Renal cortex interstitium (tissue), 11 donors: Measurements from ENCODE around the gene POLL. TPM values are rescaled to one million over a fixed set of nuclear protein-coding genes. Genes with fewer than 3 reads are reported as not detected.

Source experiments
- DNase-seq, 11 donors: peaks; one replicate each; pipeline ENCODE4 v3.0.0-alpha.2; 2013; ENCODE audit warnings: low read depth in 9 of 11, low spot score in 4 of 11; ENCODE audit errors: extremely low read depth in 1 of 11
- polyA plus RNA-seq, 3 donors: library from polyadenylated mRNA; unstranded; fragments of 120-200 nt; gene quantifications; one replicate each; pipeline ENCODE4 v1.2.1, GENCODE V29; 2013; ENCODE audit not compliant: insufficient read length in 3 of 3

The POLL gene
- polyA plus RNA-seq, 3 donors = 31.8 to 42.2 (median 34.1) TPM

DNA sequence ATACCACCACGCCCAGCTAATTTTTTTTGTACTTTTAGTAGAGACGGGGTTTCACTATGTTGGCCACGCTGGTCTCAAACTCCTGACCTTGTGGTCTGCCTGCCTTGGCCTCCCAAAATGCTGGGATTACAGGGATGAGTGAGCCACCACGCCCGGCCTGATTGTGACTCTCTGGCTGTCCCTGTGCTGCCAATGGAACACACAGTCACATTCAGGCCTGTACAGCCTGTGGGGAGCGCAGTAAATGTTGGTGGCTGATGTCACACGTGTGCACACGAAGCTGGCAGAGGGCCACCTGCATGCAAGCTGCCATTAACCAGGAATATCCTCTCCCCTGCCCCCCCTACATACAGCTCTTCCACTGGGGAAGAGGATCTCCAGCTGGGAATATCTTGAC is 22.1 kb downstream of the POLL start:
- DNase-seq = no peak

- DNase-seq = no peak
Measured at GRCh38 chr10:101565370-101565900, 22.6 kb downstream of the POLL start.

DNA sequence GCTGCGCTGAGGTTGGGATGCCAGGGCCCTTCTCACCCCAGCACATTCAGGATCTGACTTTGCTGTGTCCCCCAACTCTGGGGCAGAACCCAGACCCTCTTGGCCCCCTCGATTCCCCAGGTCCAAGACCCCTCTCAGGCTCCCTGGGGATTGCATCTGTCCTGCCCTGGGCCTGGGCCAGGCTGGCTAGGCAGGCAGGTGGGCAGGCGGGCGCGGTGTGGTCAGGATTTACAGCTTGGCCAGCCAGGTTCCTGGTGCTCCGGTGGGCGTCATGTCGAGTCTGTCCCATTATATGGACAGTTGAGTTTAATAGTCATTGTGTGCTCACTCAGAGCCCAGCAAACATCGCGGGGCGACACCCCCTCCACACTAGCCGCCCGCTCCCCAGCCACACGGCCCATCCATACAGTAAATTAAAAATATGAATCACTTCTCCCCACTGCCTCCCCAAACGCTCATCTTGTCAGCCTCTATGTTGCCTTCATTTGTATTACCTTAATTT is 23.5 kb downstream of the POLL start:
- DNase-seq = no peak

GRCh38 chr10:101563497-101564040 is 24.5 kb downstream of the POLL start:
- DNase-seq = no peak

DNA sequence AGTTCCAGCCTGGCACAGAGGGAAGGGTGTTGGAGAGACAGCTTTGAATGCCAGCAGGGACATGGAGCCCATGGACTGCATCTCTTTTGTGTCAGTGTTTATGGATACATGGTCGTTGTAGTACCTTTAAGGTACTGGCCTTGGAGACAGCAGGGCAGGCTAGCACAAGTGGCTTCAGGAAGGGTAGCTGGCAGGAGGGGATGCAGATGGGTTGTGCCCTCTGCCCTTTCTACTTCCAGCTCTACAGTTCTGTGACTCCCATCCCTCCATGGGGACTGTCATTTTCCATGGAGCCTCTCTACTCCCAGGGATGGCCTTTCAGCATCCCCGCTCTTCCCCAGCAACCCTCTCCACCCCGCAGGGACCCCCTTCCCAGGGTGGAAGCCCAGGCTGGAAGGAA is 25.1 kb downstream of the POLL start:
- DNase-seq = no peak

DNA sequence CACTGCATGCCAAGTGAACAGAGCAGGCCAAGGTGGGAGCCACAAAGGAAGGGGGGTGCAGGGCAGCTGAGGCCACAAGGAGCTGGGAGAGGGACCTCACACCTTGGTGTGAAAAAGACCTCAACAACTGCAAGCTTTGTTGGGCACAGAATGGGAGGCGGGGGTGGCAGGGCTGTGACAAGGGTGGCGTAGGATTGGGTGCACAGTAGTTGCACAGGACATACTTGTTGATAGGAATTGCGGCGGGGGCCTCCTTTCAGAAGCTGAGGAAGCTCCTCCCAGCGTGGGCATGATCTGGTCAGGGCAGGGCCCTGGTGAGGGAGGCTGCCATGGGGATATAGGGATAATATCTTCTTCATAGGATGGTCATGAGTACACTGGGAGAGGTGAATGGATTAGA is 25.8 kb downstream of the POLL start:
- no peak for DNase-seq

GRCh38 chr10:101561068-101561915 is 26.8 kb downstream of the POLL start:
- no peak for DNase-seq

DNA sequence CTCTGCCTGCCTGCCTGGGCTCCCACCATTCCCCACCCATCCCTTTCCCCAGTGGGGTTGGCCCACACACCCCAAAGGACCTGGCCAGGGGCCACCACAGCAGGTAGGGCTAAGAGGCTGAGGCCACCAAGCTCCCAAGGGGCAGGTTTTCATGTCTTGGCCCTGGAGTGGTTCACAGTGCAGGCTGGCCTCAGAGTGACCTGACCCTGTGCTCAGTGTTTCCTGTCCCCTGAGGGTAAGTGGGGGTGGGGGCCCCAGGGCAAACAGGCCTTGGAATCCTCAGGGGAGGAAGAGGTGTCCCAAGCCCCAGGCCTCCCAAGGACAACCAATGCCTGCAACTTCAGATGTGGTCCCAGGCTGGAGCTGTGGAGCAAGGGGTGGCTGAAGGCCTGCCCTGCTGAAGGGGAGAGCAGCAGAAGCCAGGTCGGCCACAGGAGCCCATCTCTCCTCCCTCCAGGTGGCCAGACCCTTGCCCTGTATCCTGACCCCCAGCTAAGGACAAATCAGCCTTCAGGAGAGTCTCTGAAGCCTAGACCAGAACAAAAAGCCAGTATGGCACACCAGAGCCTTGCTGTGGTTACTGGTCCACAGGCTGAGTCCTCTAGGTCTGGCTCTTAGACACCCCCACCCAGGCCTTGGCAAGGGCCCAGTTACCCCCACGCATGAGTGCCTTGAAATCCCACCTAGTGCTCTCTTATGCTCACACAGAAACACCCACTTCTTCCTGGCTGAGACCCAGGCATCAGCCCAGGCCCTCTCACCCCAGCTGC is 27.6 kb downstream of the POLL start:
- no peak for DNase-seq

GRCh38 chr10:101559596-101560297 is 28.3 kb downstream of the POLL start:
- DNase-seq = no peak

DNA sequence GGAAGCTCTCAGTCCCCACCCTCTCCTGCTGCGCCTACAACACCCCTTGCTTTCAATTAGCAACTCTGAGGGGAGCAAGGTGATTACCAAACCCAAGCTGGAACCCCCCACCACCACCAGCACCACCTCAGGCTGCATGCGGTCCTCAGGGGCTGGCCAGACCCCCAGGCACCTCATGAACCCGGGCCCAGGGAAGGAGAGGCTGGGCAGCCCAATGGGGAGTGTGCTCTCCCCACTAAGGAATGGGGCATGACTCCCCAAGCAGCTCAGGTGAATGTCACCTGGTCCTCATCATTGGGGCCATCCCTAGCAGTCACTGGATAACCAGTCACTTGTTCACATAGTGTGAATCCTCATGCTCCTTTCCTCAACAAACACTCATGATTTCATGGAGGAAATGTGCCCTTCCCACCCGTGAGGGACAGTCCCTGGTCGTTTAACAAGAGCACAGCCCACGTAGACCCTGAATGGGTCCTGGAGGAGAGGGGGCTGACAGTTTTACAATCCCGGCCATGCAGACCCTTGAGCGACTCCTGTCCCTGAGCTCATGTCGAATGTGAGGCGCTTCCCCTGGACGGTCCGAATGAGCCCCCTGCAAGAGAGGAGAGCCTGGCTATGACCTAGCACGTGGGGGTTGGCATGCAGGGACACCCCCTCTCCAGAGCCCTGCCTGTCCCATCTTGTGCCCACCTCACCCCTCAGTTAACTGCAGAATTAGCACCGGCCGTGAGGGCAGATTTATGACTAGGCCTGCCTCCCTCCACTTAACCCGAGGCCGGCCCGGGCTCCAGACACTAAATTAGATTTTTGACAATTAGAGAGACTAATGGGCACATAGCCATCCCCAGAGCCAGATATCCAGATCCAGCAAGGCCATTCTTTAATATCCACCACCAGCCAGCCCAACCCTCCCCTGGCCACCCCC is 29.1 kb downstream of the POLL start:
- DNase-seq = no peak

DNA sequence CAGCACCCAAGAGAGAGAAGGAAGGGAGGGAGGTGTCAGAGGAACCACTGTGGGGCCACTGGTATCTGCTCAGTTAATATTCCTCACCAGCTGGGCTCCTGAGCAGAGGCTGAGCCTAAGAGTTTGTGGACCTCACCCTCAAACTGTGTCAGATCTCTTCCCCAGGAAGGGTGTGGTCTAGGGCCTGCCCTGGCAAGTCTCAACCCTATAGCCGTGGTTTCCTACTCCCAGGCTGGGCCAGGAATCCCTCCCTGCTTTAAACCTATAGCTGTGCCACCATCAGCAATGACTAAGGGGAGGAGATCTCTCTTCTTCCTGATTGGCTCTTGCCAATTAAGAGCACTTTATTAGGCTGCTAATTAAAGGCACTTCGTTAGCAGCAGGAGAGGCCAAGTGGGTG is 29.9 kb downstream of the POLL start:
- DNase-seq = no peak

- DNase-seq = no peak
Measured at GRCh38 chr10:101557541-101557940, 30.5 kb downstream of the POLL start.

DNA sequence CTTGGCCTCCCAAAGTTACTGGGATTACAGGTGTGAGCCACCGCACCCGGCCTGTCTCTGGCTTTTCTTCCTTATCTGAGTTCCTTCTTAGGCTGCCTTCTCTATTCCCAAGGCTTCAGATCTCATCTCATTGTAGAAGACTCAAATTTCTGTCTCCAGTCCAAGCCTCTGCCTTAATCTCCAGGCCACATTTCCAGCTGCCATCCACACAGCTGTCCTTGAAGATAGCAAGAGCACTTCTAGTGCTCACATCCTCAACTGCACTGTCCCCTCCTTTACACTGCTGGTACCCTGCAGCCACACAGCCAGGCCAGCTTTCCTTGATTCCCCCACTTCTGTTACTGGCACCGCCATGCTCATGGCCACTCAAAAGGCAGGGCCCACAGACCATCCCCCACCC is 35.6 kb downstream of the POLL start:
- no peak for DNase-seq

DNA sequence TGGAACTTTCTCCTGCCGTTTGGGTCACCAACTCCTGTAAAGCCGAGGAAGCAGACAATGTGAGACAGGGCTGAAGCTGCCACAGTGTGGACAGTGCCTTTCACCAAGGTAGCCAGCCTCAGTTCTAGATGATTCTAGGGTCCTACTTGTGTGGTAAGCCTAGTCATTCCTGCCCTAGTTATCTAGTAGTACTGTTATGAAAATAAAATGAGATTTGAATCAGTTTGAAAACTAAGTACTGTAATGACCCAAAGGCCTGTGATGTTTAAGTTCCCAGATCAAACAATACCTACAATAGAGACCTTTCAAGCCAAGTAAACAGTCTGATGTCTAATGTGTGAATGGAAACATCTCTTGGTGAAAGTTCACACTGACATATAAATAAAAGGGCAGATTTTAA is 37.1 kb downstream of the POLL start:
- no peak for DNase-seq

DNA sequence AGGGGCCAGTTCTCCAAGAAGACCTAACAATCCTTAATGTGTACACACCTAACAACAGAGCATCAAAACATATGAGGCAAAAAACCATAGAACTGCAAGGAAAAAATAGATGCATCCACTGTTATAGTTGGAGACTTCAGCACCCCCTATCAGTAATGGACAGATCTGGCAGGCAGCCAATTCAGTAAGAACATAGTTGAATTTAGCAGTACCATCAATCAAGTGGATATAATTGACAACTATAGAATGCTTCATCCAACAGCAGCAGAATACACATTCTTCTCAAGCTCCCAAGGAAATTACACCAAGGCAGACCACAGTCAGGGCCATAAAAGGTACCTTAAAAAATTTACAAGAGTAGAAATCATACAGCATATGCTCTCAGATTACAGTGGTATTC is 42.2 kb downstream of the POLL start:
- no peak for DNase-seq

DNA sequence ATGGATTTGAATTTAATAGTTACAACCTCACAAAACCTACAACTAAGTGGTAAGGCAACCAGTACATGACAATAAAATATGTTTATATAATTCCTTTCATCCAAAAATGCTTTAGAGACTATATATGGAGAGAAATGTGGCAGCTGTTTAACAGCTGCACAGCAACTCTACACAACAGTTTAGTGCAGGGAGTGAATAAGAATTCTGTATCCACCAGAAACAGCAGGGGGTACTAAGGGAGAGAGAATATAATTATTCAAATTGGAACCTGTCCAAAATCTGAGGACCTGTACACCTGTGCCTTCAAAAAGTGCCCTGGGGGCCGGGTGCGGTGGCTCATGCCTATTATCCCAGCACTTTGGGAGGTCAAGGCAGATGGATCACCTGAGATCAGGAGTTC is 49.6 kb downstream of the POLL start:
- peak in 3 of 11 donors; percentile 16 to 35 (median 24) for DNase-seq

DNA sequence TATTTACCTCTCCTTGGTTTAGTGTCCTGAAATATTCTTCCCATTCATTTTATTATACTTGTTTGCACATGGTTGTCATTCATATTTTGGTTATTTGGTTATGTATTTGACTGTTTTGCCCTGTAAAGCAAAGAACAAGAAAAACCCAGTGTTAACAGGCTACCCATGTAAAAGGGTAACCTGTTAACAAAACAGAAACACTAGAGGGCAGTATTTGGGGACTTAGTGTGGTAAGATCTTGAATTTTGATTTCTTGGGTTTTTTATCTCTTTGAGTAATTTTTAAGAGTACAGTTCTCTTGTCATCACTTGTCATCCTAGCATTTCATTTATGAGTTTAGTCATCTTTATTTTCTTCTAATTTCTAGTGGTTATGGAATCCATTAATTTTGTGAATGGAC is 51.3 kb downstream of the POLL start:
- no peak for DNase-seq

DNA sequence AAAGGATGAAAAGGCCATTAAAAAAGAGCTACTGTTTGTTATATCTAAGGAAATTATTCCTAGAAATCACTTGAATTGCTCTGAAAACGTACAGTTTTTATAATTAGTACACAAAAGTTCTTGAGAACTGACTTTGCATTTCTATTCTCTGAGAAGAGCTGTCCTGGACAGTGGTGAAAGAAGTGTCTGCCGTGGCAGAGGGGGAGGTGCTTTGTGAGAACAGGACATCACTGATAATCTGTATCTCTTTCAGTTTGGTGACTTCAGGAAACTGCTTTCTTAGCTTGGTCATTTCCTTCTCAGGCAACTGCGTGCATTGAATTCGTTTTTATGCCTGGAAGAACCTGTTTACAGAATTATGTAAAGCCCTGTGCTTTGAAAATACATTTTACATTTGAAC is 52.1 kb downstream of the POLL start:
- no peak for DNase-seq
